ENCODE measurements around the gene HMX3.

Gene HMX3

GRCh38 chr10:123180101-123181090, 44.6 kb downstream of the HMX3 start:
- no peak for DNase-seq

GRCh38 chr10:123183724-123184123, 48.0 kb downstream of the HMX3 start:
- no peak for DNase-seq

GRCh38 chr10:123187781-123188180, 52.0 kb downstream of the HMX3 start:
- DNase-seq: no peak

All from hematopoietic multipotent progenitor cell treated with erythropoietin and hydrocortisone succinate and interleukin-3 and kit ligand, for 6 days (in vitro differentiated cells).